NCI-H128 (cell line): Measurements from ENCODE around the gene PLXNA3.
A peak's percentile ranks its signal among the peaks of the same experiment; 100 is the strongest.

Experiments used
- DNase-seq: peaks from one replicate; lab custom pipeline; 2025; ENCODE audit not compliant: unreplicated experiment; lab: John Stamatoyannopoulos, UW

The PLXNA3 gene

GRCh38 chrX:154458116-154458953, at the start of gene PLXNA3:
Gene PLXNA3 (plus strand): TSS chrX:154458281. CDS start chrX:154460184, 1,903 bp downstream.
- DNase-seq = no peak

GRCh38 chrX:154408659-154409221, 49.3 kb upstream of the PLXNA3 start:
- no peak for DNase-seq

GRCh38 chrX:154409222-154409871, 48.7 kb upstream of the PLXNA3 start, which contains the start of gene DNASE1L1:
Gene DNASE1L1 (minus strand): TSS chrX:154409254. CDS start chrX:154405568, 3,686 bp downstream.
- DNase-seq = no peak

- DNase-seq = peak; percentile 14
Measured at GRCh38 chrX:154411981-154412340, 46.1 kb upstream of the PLXNA3 start.

GRCh38 chrX:154412468-154412867, 45.6 kb upstream of the PLXNA3 start:
- no peak for DNase-seq

- no peak for DNase-seq
Measured at GRCh38 chrX:154413142-154413541, 44.9 kb upstream of the PLXNA3 start.

GRCh38 chrX:154417157-154417556, 40.9 kb upstream of the PLXNA3 start:
- no peak for DNase-seq

GRCh38 chrX:154419189-154419588, 38.9 kb upstream of the PLXNA3 start:
- DNase-seq = no peak

GRCh38 chrX:154419688-154420401, 38.2 kb upstream of the PLXNA3 start:
- DNase-seq = peak; percentile 2

GRCh38 chrX:154420402-154420756, 37.7 kb upstream of the PLXNA3 start:
- DNase-seq = no peak

GRCh38 chrX:154426916-154427770, 30.9 kb upstream of the PLXNA3 start:
- DNase-seq = no peak

GRCh38 chrX:154428176-154429171, 29.6 kb upstream of the PLXNA3 start, which contains the start of gene ATP6AP1:
Gene ATP6AP1 (plus strand): TSS chrX:154428677. CDS start chrX:154428693, 16 bp downstream.
- DNase-seq = peak; percentile 82

- DNase-seq = no peak
Measured at GRCh38 chrX:154429711-154430110, 28.4 kb upstream of the PLXNA3 start.

GRCh38 chrX:154430479-154430878, 27.6 kb upstream of the PLXNA3 start:
- no peak for DNase-seq

GRCh38 chrX:154430916-154431315, 27.2 kb upstream of the PLXNA3 start:
- no peak for DNase-seq

- no peak for DNase-seq
Measured at GRCh38 chrX:154431341-154431740, 26.7 kb upstream of the PLXNA3 start.

GRCh38 chrX:154432210-154432609, 25.9 kb upstream of the PLXNA3 start:
- DNase-seq = no peak

GRCh38 chrX:154433605-154434004, 24.5 kb upstream of the PLXNA3 start:
- DNase-seq = no peak
